Measurements from ENCODE around the gene NPRL2. TPM values are rescaled to one million over a fixed set of nuclear protein-coding genes. Genes with fewer than 3 reads are reported as not detected.
A peak's percentile ranks its signal among the peaks of the same experiment; 100 is the strongest.

Gene NPRL2
- total and polyA plus RNA-seq, 2 of the 13 experiments (the other 11 are each of a cell fraction or from before 2014, with no cell fraction given): 30.6 to 51.4 TPM

DNA sequence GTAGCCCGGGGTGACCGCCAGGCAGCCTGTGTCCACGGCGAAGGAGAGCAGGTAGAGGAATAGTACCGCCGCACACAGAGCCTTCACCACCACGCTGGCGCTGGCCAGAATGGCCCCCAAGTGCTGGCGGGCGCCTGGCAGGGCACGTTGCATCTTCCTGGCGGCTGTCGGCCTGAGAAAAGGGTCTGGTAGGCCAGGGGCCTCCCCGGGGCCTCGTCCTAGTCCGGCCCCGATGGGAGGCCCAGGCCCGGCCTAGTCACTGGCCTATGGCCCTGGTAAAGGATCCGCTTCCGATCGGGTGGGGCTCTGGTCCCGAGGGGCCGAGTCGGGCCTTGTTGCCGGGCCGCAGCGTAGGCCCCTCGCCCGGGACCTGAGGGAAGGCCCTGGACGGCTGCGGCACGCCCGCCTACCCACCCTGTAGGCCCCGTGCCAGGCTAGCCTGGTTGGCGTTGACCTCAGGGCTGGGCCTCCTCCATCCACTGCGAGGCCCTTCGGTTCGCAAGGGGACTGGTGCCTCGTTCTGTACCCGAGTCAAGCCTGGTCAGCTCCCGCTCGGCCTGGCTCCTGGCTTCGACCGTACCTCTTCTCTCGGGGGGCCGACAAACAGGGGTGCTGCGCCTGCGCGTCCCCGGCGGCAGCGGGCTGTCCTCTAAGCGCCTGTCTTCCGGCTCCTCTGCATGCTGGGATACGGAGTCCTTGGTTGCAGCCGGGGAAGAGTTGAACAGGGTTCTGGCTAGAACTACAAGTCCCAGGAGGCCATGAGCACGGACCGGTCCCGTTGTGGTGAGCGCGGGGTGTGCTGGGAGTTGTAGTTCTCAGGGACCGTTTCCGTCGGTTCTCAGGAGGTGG is 8.6 kb upstream of the NPRL2 start, which contains the start of gene TMEM115 (continued):
- TF ChIP-seq POLR2AphosphoS5 (IDR thresholded peaks at IDR 0.05; ENCODE audit: low read depth, low read length) (peak; percentile 78), MED1 (CRISPR knock-in tag; IDR thresholded peaks at IDR 0.05) (peak; percentile 59)

DNA sequence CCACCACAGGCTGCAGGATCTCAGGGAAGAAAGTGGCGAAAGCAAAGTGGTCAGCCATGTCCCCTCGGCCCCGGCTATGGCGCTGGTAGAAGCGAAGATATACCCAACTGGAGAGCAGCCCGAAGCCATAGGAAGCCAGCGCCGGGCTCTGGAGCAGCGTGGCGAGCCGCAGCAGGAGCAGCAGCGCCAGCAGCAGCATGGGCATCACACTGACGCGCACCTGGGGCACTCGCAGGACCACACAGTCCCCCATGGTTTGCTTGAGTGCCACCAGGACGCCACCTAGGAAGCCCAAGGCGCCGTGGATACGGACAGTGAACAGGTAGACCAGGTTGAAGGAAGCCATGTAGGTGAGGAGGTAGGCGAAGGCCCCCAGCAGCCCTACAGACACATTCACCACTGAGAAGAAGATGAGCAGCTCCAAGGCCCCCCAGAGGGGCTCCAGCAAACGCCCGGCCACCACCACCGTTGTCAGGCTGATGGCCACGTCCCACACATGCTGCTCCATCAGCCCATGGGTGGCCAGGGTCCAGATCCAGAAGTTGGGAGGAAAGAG is 7.9 kb upstream of the NPRL2 start:
- in situ Hi-C loops (cut with HindIII; ENCODE audit: extremely low pct_ligation_motif_present, low pct_unique_long_range_greater_than_20kb): no loop called here
- Histone ChIP-seq H4K20me1 (ENCODE audit: insufficient read depth, low read length) (peaks cover 25% of the 10 kb centered on the region), H3K27ac (ENCODE audit: extremely low read length, insufficient read depth, low read length) (peak overlapping the region; percentile 66), H3K4me1 (ENCODE audit: insufficient read depth, low read length) (peaks cover 37% of the 10 kb centered on the region), H3K4me3 (replicated peaks in 1 of 3; ENCODE audit: insufficient read depth in 1 of 3, low read depth in 2 of 3, low read length in 3 of 3) (peak overlapping the region; percentile 76 to 91 (median 88)), H3K9ac (ENCODE audit: insufficient read depth, low read depth, low read length) (peak overlapping the region; percentile 91), H3K79me2 (ENCODE audit: insufficient read depth, low read length) (peaks cover 39% of the 10 kb centered on the region), H3K9me3 (ENCODE audit: low read length) (no peaks in the 10 kb centered on the region), H3K4me2 (ENCODE audit: low read depth, low read length) (peak overlapping the region; percentile 94), H3K27me3 (ENCODE audit: control insufficient read depth in 1 of 2, insufficient read depth in 2 of 2, low read length in 2 of 2) (peaks cover 2 to 9% of the 10 kb centered on the region in 2 experiments; a peak in 2 of 5 replicates), H3K36me3 (replicated peaks in 1 of 2; ENCODE audit: control insufficient read depth in 1 of 2, insufficient read depth in 2 of 2, low read length in 2 of 2) (peaks cover 9 to 27% of the 10 kb centered on the region in 2 experiments; a peak in 4 of 5 replicates), H2AFZ (ENCODE audit: low read length) (no peak overlapping the region)
- ATAC-seq: peak; percentile 13
- TF ChIP-seq ZC3H13 (CRISPR knock-in tag; IDR thresholded peaks at IDR 0.05) (peak; percentile 1), KDM3A (CRISPR knock-in tag; IDR thresholded peaks at IDR 0.05; ENCODE audit: low read depth) (no peak), ZNF891 (CRISPR knock-in tag; IDR thresholded peaks at IDR 0.05) (peak; percentile 53; the same call in 1 of the 2 replicates), ZSCAN29 (CRISPR knock-in tag; conservative IDR thresholded peaks at IDR 0.05) (0 out of 2 replicates have a peak, but pooled peaks have one; percentile 0), ZNF230 (CRISPR knock-in tag; IDR thresholded peaks at IDR 0.05) (0 out of 2 replicates have a peak, but pooled peaks have one; percentile 1), ZNF776 (CRISPR knock-in tag; IDR thresholded peaks at IDR 0.05) (0 out of 2 replicates have a peak, but pooled peaks have one; percentile 48), ZNF839 (CRISPR knock-in tag; IDR thresholded peaks at IDR 0.05; ENCODE audit: borderline replicate concordance) (peak; percentile 29; the same call in 1 of the 2 replicates), ZMAT3 (CRISPR knock-in tag; conservative IDR thresholded peaks at IDR 0.05) (no peak), ZNF430 (CRISPR knock-in tag; IDR thresholded peaks at IDR 0.05) (no peak)
- CTCF ChIA-PET (ENCODE audit: low intra/inter-chr PET ratio, low total read pairs): no interaction called here
- no peak for FAIRE-seq
- intact Hi-C loops (cut with micrococcal nuclease; ENCODE audit: unreplicated experiment): no loop called here
- POLR2A ChIA-PET: interaction anchor here (1.2 kb wide), 1 partner anchor 8 kb away, joined by 10 read pairs; the partner anchor contains the start of genes CYB561D2 and NPRL2
- no TSS peak for BruUV-seq (replicated peaks)
- 0% methylated on average over 3 of the region's 24 CpGs for WGBS (ENCODE audit: low lambda C conversion rate)
- DNase-seq (ENCODE audit: low spot score): no peak

Data from HepG2 (cell line).